ENCODE measurements around the gene SNX4.

DNA sequence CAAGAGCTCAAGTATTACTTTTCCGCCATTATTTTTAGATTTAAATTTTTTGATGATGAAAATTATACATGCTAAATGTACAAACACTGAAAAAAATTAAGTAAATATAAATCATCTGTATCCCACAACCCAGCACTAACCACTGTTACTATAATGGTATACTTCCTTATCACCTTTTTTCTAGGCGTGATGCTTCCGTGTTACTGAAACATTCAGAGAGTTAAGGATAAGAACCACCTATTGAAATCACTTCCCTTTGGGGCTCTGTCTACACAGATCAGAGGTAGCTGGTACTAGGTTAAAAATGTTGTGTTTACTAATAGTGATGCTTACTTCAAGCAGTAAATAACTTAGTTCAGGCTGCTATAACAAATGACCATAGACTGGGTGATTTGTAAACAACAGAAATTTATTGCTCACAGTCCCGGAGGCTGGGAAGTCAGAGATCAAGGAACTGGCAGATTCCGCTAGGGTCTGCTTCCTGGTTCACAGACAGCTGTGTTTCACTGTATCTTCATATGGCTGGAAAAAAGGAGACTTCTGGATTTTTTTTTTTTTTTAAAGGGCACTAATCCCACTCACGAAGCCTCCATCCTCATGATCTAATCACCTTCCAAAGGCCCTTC, 6.4 kb downstream of the SNX4 start:
- no peak for TF ChIP-seq CTCF (IDR thresholded peaks at IDR 0.05)
- TF ChIP-seq POLR2A (IDR thresholded peaks at IDR 0.05): no peak

All from right lobe of liver (tissue), 4 donors.